BLaER1 treated with 17β-estradiol and CSF1 and Interleukin-3, amounts not matched to agents 10 nM and 100 nM (cell line): Measurements from ENCODE around the gene HDAC1.

Source experiments
- H3K27ac ChIP-seq, 11 experiments: shearing (Covaris generic); formaldehyde crosslinking; 2 replicates each; pipeline ENCODE4 v1.8.1; 2022
- H3K27me3 ChIP-seq, 11 experiments: shearing (Covaris generic); formaldehyde crosslinking; 2 replicates each; pipeline ENCODE4 v1.8.1; 2022
- H3K36me3 ChIP-seq, 11 experiments: shearing (Covaris generic); formaldehyde crosslinking; 2 replicates each; pipeline ENCODE4 v1.8.1; 2022
- H3K4me1 ChIP-seq, 10 experiments: shearing (Covaris generic); formaldehyde crosslinking; 2 replicates each; pipeline ENCODE4 v1.8.1; 2022
- H3K4me2 ChIP-seq, 11 experiments: shearing (Covaris generic); formaldehyde crosslinking; 2 replicates each; pipeline ENCODE4 v1.8.1; 2022
- H3K4me3 ChIP-seq, 10 experiments: shearing (Covaris generic); formaldehyde crosslinking; 2 replicates each; pipeline ENCODE4 v1.8.1; 2022
- H3K9ac ChIP-seq, 11 experiments: shearing (Covaris generic); formaldehyde crosslinking; 2 replicates each; pipeline ENCODE4 v1.8.1; 2022
- H3K9me3 ChIP-seq, 11 experiments: shearing (Covaris generic); formaldehyde crosslinking; replicated peaks in 1 of 11; 2 replicates each; pipeline ENCODE4 v1.8.1; 2022
- H4K20me1 ChIP-seq, 11 experiments: shearing (Covaris generic); formaldehyde crosslinking; 2 replicates each; pipeline ENCODE4 v1.8.1; 2022
- Cebpa-rat ChIP-seq, 11 experiments: shearing (Covaris generic); IDR thresholded peaks; 2 replicates each; pipeline ENCODE4 v1.8.1; 2022

The HDAC1 gene

GRCh38 chr1:32358435-32358834 is 66.6 kb downstream of the HDAC1 start:
- no peak overlapping the region for H3K27ac ChIP-seq
- H3K4me3 ChIP-seq, result no peak overlapping the region

GRCh38 chr1:32361308-32361673 is 69.4 kb downstream of the HDAC1 start:
- Histone ChIP-seq H4K20me1 (peaks cover 17 to 54% (median 35%) of the 10 kb centered on the region in 11 experiments; a peak in 19 of 22 replicates), H3K4me1 (peaks cover 36 to 55% (median 47%) of the 10 kb centered on the region in 10 experiments), H3K9ac (no peak overlapping the region), H3K36me3 (peaks cover 21 to 36% (median 24%) of the 10 kb centered on the region in 11 experiments), H3K4me3 (no peak overlapping the region), H3K27me3 (peaks cover 20 to 30% (median 26%) of the 10 kb centered on the region in 11 experiments), H3K27ac (no peak overlapping the region), H3K4me2 (peak overlapping the region in 10 of 11 experiments; percentile 34 to 91 (median 81); a peak in 17 of 22 replicates), H3K9me3 (no peaks in the 10 kb centered on the region)
- no peak for TF ChIP-seq Cebpa-rat (IDR thresholded peaks at IDR 0.05)

More at GRCh38 chr1:32358435-32358834, 66.6 kb downstream of the HDAC1 start:
- no peak overlapping the region for H3K4me2 ChIP-seq
- H3K9ac ChIP-seq, result no peak overlapping the region
- peaks cover 19 to 29% (median 26%) of the 10 kb centered on the region in 11 experiments for H3K27me3 ChIP-seq
- H3K4me1 ChIP-seq, result peaks cover 42 to 54% (median 46%) of the 10 kb centered on the region in 10 experiments
- H3K36me3 ChIP-seq, result peaks cover 3 to 8% (median 5%) of the 10 kb centered on the region in 11 experiments; a peak in 21 of 22 replicates
- no peak for TF ChIP-seq Cebpa-rat (IDR thresholded peaks at IDR 0.05)
- peaks cover 10 to 34% (median 16%) of the 10 kb centered on the region in 11 experiments; a peak in 16 of 22 replicates for H4K20me1 ChIP-seq
- no peaks in the 10 kb centered on the region for H3K9me3 ChIP-seq

GRCh38 chr1:32361674-32362473 is 70.0 kb downstream of the HDAC1 start:
- H3K36me3 ChIP-seq, result peaks cover 25 to 42% (median 30%) of the 10 kb centered on the region in 11 experiments
- TF ChIP-seq Cebpa-rat (IDR thresholded peaks at IDR 0.05), result no peak
- peaks cover 39 to 60% (median 53%) of the 10 kb centered on the region in 10 experiments for H3K4me1 ChIP-seq
- H4K20me1 ChIP-seq, result peaks cover 22 to 60% (median 39%) of the 10 kb centered on the region in 11 experiments; a peak in 19 of 22 replicates
- H3K27me3 ChIP-seq, result peaks cover 20 to 30% (median 26%) of the 10 kb centered on the region in 11 experiments
- peak overlapping the region in 9 of 10 experiments; percentile 14 to 61 (median 23); a peak in 9 of 20 replicates for H3K4me3 ChIP-seq
- H3K27ac ChIP-seq, result no peak overlapping the region
- no peaks in the 10 kb centered on the region for H3K9me3 ChIP-seq
- peak overlapping the region in 10 of 11 experiments; percentile 5 to 65 (median 46); a peak in 15 of 22 replicates for H3K9ac ChIP-seq
- peak overlapping the region; percentile 57 to 91 (median 81) for H3K4me2 ChIP-seq

GRCh38 chr1:32362474-32363313 is 70.8 kb downstream of the HDAC1 start, which contains the start of the genes FAM229A and TSSK3:
Gene FAM229A (minus strand): TSS chr1:32362485. CDS start chr1:32362091, 394 bp downstream.
Gene TSSK3 (plus strand): TSS chr1:32362539. CDS start chr1:32362702, 163 bp downstream.
- Histone ChIP-seq H3K27me3 (peaks cover 20 to 30% (median 26%) of the 10 kb centered on the region in 11 experiments), H3K36me3 (peaks cover 34 to 50% (median 38%) of the 10 kb centered on the region in 11 experiments), H4K20me1 (peaks cover 25 to 65% (median 46%) of the 10 kb centered on the region in 11 experiments; a peak in 19 of 22 replicates), H3K9me3 (no peaks in the 10 kb centered on the region), H3K4me2 (peak within 1 kb of the TSS; percentile 57 to 91 (median 81)), H3K4me1 (peaks cover 39 to 63% (median 54%) of the 10 kb centered on the region in 10 experiments), H3K9ac (peak within 1 kb of the TSS in 10 of 11 experiments; percentile 5 to 65 (median 46); a peak in 15 of 22 replicates), H3K4me3 (peak within 1 kb of the TSS in 9 of 10 experiments; percentile 14 to 61 (median 23); a peak in 9 of 20 replicates), H3K27ac (no peak within 1 kb of the TSS)
- TF ChIP-seq Cebpa-rat (IDR thresholded peaks at IDR 0.05), result no peak

- Histone ChIP-seq H3K4me1 (peaks cover 39 to 62% (median 52%) of the 10 kb centered on the region in 10 experiments), H3K27me3 (peaks cover 20 to 30% (median 26%) of the 10 kb centered on the region in 11 experiments), H4K20me1 (peaks cover 30 to 68% (median 52%) of the 10 kb centered on the region in 11 experiments; a peak in 19 of 22 replicates), H3K9ac (no peak overlapping the region), H3K4me3 (no peak overlapping the region), H3K36me3 (peaks cover 44 to 61% (median 48%) of the 10 kb centered on the region in 11 experiments), H3K4me2 (no peak overlapping the region), H3K27ac (no peak overlapping the region), H3K9me3 (no peaks in the 10 kb centered on the region)
- TF ChIP-seq Cebpa-rat (IDR thresholded peaks at IDR 0.05), result no peak
Measured at GRCh38 chr1:32363713-32364112, 71.8 kb downstream of the HDAC1 start.

GRCh38 chr1:32364836-32365235 is 73.0 kb downstream of the HDAC1 start:
- peaks cover 20 to 30% (median 26%) of the 10 kb centered on the region in 11 experiments for H3K27me3 ChIP-seq
- no peak overlapping the region for H3K27ac ChIP-seq
- H3K4me1 ChIP-seq, result peaks cover 34 to 54% (median 45%) of the 10 kb centered on the region in 10 experiments
- no peak for TF ChIP-seq Cebpa-rat (IDR thresholded peaks at IDR 0.05)
- no peaks in the 10 kb centered on the region for H3K9me3 ChIP-seq
- no peak overlapping the region for H3K4me2 ChIP-seq
- peaks cover 34 to 74% (median 60%) of the 10 kb centered on the region in 11 experiments; a peak in 19 of 22 replicates for H4K20me1 ChIP-seq
- H3K36me3 ChIP-seq, result peaks cover 55 to 72% (median 59%) of the 10 kb centered on the region in 11 experiments
- no peak overlapping the region for H3K9ac ChIP-seq
- H3K4me3 ChIP-seq, result no peak overlapping the region

- peaks cover 61 to 78% (median 65%) of the 10 kb centered on the region in 11 experiments for H3K36me3 ChIP-seq
- H3K4me3 ChIP-seq, result no peak overlapping the region
- H4K20me1 ChIP-seq, result peaks cover 34 to 74% (median 66%) of the 10 kb centered on the region in 11 experiments; a peak in 20 of 22 replicates
- peaks cover 20 to 30% (median 26%) of the 10 kb centered on the region in 11 experiments for H3K27me3 ChIP-seq
- no peak overlapping the region for H3K27ac ChIP-seq
- no peak for TF ChIP-seq Cebpa-rat (IDR thresholded peaks at IDR 0.05)
- H3K4me2 ChIP-seq, result peak overlapping the region in 8 of 11 experiments; percentile 27 to 62 (median 56); a peak in 13 of 22 replicates
- H3K9me3 ChIP-seq, result no peaks in the 10 kb centered on the region
- H3K4me1 ChIP-seq, result peaks cover 28 to 48% (median 39%) of the 10 kb centered on the region in 10 experiments
- H3K9ac ChIP-seq, result peak overlapping the region in 2 of 11 experiments; percentile 5 to 36; a peak in 2 of 22 replicates
Measured at GRCh38 chr1:32365445-32365844, 73.6 kb downstream of the HDAC1 start.
